Inflammatory macrophage (primary cell): ENCODE data around the gene SETD6.
"Not testable (repeated sequence)": the region's sequence is repeated elsewhere in the genome, so short reads cannot be mapped to it uniquely, and the experiment has no call there.

ENCODE experiments used
- DNase-seq, 2 donors: peaks; one replicate each; pipeline ENCODE4 v3.0.0-alpha.2; 2020 to 2022

The SETD6 gene

GRCh38 chr16:58537124-58537906, 22.0 kb downstream of the SETD6 start:
- no peak for DNase-seq

GRCh38 chr16:58541711-58542110, 26.4 kb downstream of the SETD6 start:
- no peak for DNase-seq

GRCh38 chr16:58542291-58542690, 27.0 kb downstream of the SETD6 start:
- no peak for DNase-seq

- no peak for DNase-seq
These were observed 28.4 kb downstream of the SETD6 start for GRCh38 chr16:58543685-58544084.

GRCh38 chr16:58548378-58548777, 33.1 kb downstream of the SETD6 start:
- no peak for DNase-seq

GRCh38 chr16:58551496-58551895, 36.2 kb downstream of the SETD6 start:
- DNase-seq, result no peak

GRCh38 chr16:58556678-58557077, 41.4 kb downstream of the SETD6 start:
- no peak for DNase-seq

- DNase-seq, result no peak
These were observed 47.9 kb downstream of the SETD6 start for GRCh38 chr16:58563235-58563634.

- DNase-seq, result no peak
These were observed 48.5 kb downstream of the SETD6 start for GRCh38 chr16:58563775-58564174.

- DNase-seq, result not testable (repeated sequence)
These were observed 50.4 kb downstream of the SETD6 start for GRCh38 chr16:58565697-58566096.
